MM.1S (cell line): ENCODE measurements around the gene DNM1.
A peak's percentile ranks its signal among the peaks of the same experiment; 100 is the strongest.

ENCODE experiments used
- DNase-seq: peaks from one replicate; pipeline ENCODE4 v3.0.0-alpha.2; 2015
- H2AFZ ChIP-seq: fragments of 300-600 bp; sonication (generic); 2 replicates; pipeline ENCODE4 v1.6.0; 2016; ENCODE audit warnings: antibody characterized with exemption, low read length
- H3F3A ChIP-seq: fragments of 300-600 bp; sonication (generic); 2 replicates; pipeline ENCODE4 v1.6.1; 2016; ENCODE audit warnings: mild to moderate bottlenecking, antibody characterized with exemption, low read length, moderate library complexity, mixed read lengths; ENCODE audit not compliant: insufficient read depth
- H3K27ac ChIP-seq: fragments of 300-600 bp; sonication (generic); 2 replicates; pipeline ENCODE4 v1.5.1; 2016; ENCODE audit warnings: mild to moderate bottlenecking, low read length
- H3K27me3 ChIP-seq: fragments of 300-600 bp; sonication (generic); replicated peaks from 2 replicates; pipeline ENCODE4 v1.6.0; 2016; ENCODE audit warnings: low read length; ENCODE audit not compliant: insufficient read depth
- H3K36me3 ChIP-seq: fragments of 300-600 bp; sonication (generic); replicated peaks from 2 replicates; pipeline ENCODE4 v1.6.1; 2016; ENCODE audit warnings: mild to moderate bottlenecking, low read length, mixed read lengths; ENCODE audit not compliant: insufficient read depth
- H3K4me1 ChIP-seq: fragments of 300-600 bp; sonication (generic); 2 replicates; pipeline ENCODE4 v1.6.1; 2016; ENCODE audit warnings: low read length, mixed read lengths
- H3K4me2 ChIP-seq: fragments of 300-600 bp; sonication (generic); 2 replicates; pipeline ENCODE4 v1.6.0; 2016; ENCODE audit warnings: low read depth, low read length
- H3K4me3 ChIP-seq: fragments of 300-600 bp; sonication (generic); 2 replicates; pipeline ENCODE4 v1.5.1; 2016; ENCODE audit warnings: low read length, mixed read lengths
- H3K79me2 ChIP-seq: fragments of 300-600 bp; sonication (generic); 2 replicates; pipeline ENCODE4 v1.6.1; 2016; ENCODE audit warnings: mixed run types, low read length, mixed read lengths
- H3K9ac ChIP-seq: fragments of 300-600 bp; sonication (generic); 2 replicates; pipeline ENCODE4 v1.6.1; 2016; ENCODE audit warnings: low read length, mixed read lengths
- H3K9me2 ChIP-seq: fragments of 300-600 bp; sonication (generic); replicated peaks from 2 replicates; pipeline ENCODE4 v1.6.1; 2016; ENCODE audit warnings: mild to moderate bottlenecking, low read length, mixed read lengths; ENCODE audit not compliant: insufficient read depth
- H3K9me3 ChIP-seq: fragments of 300-600 bp; sonication (generic); replicated peaks from 2 replicates; pipeline ENCODE4 v1.6.1; 2016; ENCODE audit warnings: mild to moderate bottlenecking, low read length, mixed read lengths; ENCODE audit not compliant: insufficient read depth
- H4K20me1 ChIP-seq: fragments of 300-600 bp; sonication (generic); 2 replicates; pipeline ENCODE4 v1.6.1; 2016; ENCODE audit warnings: mild to moderate bottlenecking, low read length, moderate library complexity, mixed read lengths; ENCODE audit not compliant: insufficient read depth
- EZH2 ChIP-seq: fragments of 300-600 bp; sonication (generic); optimal IDR thresholded peaks from 2 replicates; pipeline ENCODE3; 2017; ENCODE audit warnings: low read depth, mild to moderate bottlenecking, antibody characterized with exemption, low read length, mixed read lengths
- EZH2phosphoT487 ChIP-seq: fragments of 300-600 bp; sonication (generic); IDR thresholded peaks from 2 replicates; pipeline ENCODE4 v1.6.1; 2018; ENCODE audit warnings: antibody characterized with exemption, low read length
- TF ChIP-seq, protein P1 (sequence below): fragments of 300-600 bp; sonication (generic); IDR thresholded peaks from 2 replicates; pipeline ENCODE4 v1.5.1; 2016; ENCODE audit warnings: antibody characterized with exemption, low read length, mixed read lengths

Gene DNM1

DNA sequence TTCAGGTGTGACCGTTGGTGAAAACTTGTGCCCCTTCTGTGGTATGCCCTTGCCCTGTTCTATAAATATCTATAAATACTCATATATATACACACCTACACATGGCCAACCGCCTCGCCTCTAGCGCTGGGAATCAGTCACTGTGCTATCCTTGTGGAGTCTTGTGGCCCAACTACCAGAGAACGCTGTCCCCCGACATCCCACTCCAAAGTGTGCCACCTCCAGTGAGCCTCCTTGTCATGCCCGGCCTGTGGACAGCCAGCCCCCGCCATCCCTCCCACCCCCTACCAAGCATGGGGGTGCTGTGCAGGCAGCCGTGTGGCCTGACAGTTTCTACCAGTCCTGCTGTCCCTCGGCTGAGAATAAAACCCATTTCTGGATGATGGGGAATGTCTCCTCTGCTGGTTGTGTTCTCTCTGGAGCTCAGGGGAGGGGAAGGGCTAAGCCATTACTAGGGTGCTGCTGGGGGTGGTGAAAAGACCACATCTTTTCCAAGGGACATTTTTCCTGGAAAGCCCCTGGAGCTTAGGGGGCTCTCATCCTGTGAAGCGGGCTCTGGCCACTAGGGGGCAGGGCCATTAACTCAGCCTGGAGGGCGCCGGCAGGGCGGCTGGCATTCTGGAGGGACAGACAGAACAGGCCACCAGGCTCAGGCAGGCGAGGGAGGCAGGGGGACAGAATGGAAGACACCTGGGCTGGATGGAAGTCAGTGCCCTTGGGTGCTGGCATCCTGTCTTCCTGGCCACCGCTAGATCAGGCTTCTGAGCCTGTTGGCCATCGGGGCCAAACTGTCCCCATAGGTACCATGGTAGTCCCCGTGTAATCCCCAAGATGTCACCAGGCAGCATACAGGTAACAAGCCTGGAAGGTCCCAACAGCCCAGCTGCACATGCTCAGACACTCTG, 51.9 kb downstream of the DNM1 start:
- Histone ChIP-seq H3F3A (peaks cover 1% of the 10 kb centered on the region; the same call in 1 of the 2 replicates), H3K9ac (no peak overlapping the region), H3K27ac (no peak overlapping the region), H2AFZ (no peak overlapping the region), H4K20me1 (no peaks in the 10 kb centered on the region), H3K4me1 (peaks cover 3% of the 10 kb centered on the region; the same call in 1 of the 2 replicates), H3K9me3 (no peaks in the 10 kb centered on the region), H3K4me2 (no peak overlapping the region), H3K4me3 (no peak overlapping the region), H3K79me2 (no peaks in the 10 kb centered on the region), H3K9me2 (no peaks in the 10 kb centered on the region), H3K27me3 (peaks cover 19% of the 10 kb centered on the region), H3K36me3 (no peaks in the 10 kb centered on the region)
- peak; percentile 30 for DNase-seq
- no peak for TF ChIP-seq EZH2
- TF ChIP-seq, protein P1, sequence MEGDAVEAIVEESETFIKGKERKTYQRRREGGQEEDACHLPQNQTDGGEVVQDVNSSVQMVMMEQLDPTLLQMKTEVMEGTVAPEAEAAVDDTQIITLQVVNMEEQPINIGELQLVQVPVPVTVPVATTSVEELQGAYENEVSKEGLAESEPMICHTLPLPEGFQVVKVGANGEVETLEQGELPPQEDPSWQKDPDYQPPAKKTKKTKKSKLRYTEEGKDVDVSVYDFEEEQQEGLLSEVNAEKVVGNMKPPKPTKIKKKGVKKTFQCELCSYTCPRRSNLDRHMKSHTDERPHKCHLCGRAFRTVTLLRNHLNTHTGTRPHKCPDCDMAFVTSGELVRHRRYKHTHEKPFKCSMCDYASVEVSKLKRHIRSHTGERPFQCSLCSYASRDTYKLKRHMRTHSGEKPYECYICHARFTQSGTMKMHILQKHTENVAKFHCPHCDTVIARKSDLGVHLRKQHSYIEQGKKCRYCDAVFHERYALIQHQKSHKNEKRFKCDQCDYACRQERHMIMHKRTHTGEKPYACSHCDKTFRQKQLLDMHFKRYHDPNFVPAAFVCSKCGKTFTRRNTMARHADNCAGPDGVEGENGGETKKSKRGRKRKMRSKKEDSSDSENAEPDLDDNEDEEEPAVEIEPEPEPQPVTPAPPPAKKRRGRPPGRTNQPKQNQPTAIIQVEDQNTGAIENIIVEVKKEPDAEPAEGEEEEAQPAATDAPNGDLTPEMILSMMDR: peak; percentile 86
- TF ChIP-seq EZH2phosphoT487: no peak

DNA sequence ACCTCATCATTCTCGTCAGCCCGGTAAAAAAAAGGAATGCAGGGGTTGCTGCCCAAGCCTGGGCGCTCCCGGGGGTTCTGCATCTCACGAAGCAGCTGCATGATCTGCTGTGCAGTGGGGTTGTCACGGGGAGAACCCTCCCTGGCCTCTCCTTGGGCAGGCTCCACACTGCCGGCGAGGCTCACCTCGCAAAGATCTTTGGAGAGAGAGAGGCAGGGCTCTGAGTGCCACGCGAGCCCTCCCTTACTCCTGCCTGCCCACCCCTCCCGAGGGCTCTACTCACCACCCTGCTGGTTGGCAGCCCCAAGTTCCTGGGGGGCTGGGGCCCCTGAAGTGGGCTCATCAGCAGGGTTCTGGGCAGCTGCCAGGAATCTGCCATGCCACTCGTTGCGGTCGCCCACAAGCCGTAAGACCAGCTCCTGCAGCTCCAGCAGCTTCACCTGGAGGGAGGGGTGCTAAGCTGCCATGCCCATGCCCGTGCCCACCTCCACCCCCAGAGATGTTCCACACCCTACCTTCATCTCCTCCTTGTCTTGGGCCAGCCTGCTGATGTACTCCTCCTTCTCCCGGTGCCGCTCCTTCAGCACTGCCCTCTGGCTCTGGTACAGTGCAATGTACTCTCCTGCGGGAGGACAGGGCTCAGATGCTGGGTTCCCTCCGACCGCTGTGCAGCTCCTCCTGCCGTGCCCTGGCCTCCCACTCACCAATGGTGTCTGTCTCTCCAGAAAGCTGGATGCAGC, 54.1 kb downstream of the DNM1 start:
- H3K36me3 ChIP-seq: no peaks in the 10 kb centered on the region
- H2AFZ ChIP-seq: no peak overlapping the region
- no peak overlapping the region for H3K4me2 ChIP-seq
- no peaks in the 10 kb centered on the region for H3K9me2 ChIP-seq
- H3K9me3 ChIP-seq: no peaks in the 10 kb centered on the region
- TF ChIP-seq EZH2phosphoT487 (no peak), EZH2 (no peak)
- TF ChIP-seq, protein P1: no peak
- no peak for DNase-seq
- no peak overlapping the region for H3K27ac ChIP-seq
- H3K4me1 ChIP-seq: no peaks in the 10 kb centered on the region
- H3K79me2 ChIP-seq: no peaks in the 10 kb centered on the region
- no peaks in the 10 kb centered on the region for H4K20me1 ChIP-seq
- H3K27me3 ChIP-seq: peaks cover 6% of the 10 kb centered on the region
- H3F3A ChIP-seq: no peaks in the 10 kb centered on the region
- H3K9ac ChIP-seq: no peak overlapping the region
- no peak overlapping the region for H3K4me3 ChIP-seq

DNA sequence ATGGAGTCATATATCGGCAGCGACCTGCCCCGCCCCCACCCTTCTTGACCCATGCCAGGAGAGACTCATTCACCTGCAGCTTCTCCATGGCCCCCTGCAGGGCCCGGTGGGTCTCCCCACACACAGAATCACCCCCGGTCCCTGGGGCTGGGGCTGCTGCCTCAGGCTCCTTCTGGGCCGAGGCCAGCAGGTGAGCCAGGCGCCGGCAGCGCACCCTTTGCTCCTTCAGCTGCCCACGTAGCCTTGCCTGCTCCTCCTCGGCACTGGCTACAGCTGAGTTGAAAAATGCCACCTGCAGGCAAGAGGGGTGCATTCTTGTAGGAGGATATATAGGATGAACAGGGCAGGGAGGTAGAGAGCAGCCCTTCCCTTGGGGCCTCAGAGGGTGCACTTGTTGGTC, 54.7 kb downstream of the DNM1 start:
- H3K79me2 ChIP-seq: no peaks in the 10 kb centered on the region
- no peaks in the 10 kb centered on the region for H4K20me1 ChIP-seq
- H3K27ac ChIP-seq: no peak overlapping the region
- no peaks in the 10 kb centered on the region for H3F3A ChIP-seq
- H3K27me3 ChIP-seq: no peaks in the 10 kb centered on the region
- H3K4me1 ChIP-seq: no peaks in the 10 kb centered on the region
- no peak overlapping the region for H3K9ac ChIP-seq
- no peak overlapping the region for H3K4me2 ChIP-seq
- no peak overlapping the region for H3K4me3 ChIP-seq
- no peaks in the 10 kb centered on the region for H3K9me3 ChIP-seq
- TF ChIP-seq EZH2phosphoT487 (no peak), EZH2 (no peak)
- TF ChIP-seq, protein P1: no peak
- H3K9me2 ChIP-seq: no peaks in the 10 kb centered on the region
- H2AFZ ChIP-seq: no peak overlapping the region
- H3K36me3 ChIP-seq: no peaks in the 10 kb centered on the region
- no peak for DNase-seq
